T-cell (primary cell): Measurements from ENCODE around the gene KCTD8. TPM values are rescaled to one million over a fixed set of nuclear protein-coding genes. Genes with fewer than 3 reads are reported as not detected.

ENCODE experiments used
- ATAC-seq, 4 experiments: fragments of 200-7000 bp in 3 of 4; fragments of 150-1000 bp in 1 of 4; cut with Tn5 transposase; replicated peaks in 1 of 4; 1 replicate in 3 of 4; 2 replicates in 1 of 4; pipeline ENCODE4 v1.10.0; 2021; ENCODE audit warnings: moderate library complexity in 3 of 4, mild to moderate bottlenecking in 2 of 4, moderate number of reproducible peaks in 1 of 4
- CTCF ChIA-PET, 2 donors: fragments of 300-600 bp; sonication (Branson Sonifier 250); formaldehyde crosslinking; loops; one replicate each; lab custom pipeline; 2022; ENCODE audit warnings: antibody characterized with exemption in 2 of 2; lab: Charles Lee
- POLR2A ChIA-PET, 2 donors: fragments of 300-600 bp; sonication (Branson Sonifier 250); formaldehyde crosslinking; loops; one replicate each; lab custom pipeline; 2022; ENCODE audit warnings: antibody characterized with exemption in 2 of 2; lab: Charles Lee
- DNase-seq, 35 experiments: peaks; one replicate each; pipeline versions ENCODE4 v3.0.0 to v3.0.0-alpha.2; 2013 to 2023
- H3K27ac ChIP-seq: one replicate; pipeline ENCODE4 v1.5.1; 2013; ENCODE audit warnings: low read length
- H3K27me3 ChIP-seq, 2 experiments: replicated peaks in 1 of 2; 1 replicate in 1 of 2; 2 replicates in 1 of 2; pipeline versions ENCODE4 v1.6.1 to v1.7.0; 2013; ENCODE audit warnings: low read length in 1 of 2, mixed read lengths in 1 of 2; ENCODE audit not compliant: control insufficient read depth in 2 of 2, insufficient read depth in 2 of 2; ENCODE audit errors: extremely low read depth in 1 of 2
- H3K36me3 ChIP-seq, 2 donors: 1 replicate in 1 of 2; 2 replicates in 1 of 2; pipeline versions ENCODE4 v1.6.1 to v1.7.0; 2013; ENCODE audit warnings: low read length in 1 of 2; ENCODE audit not compliant: control insufficient read depth in 2 of 2, insufficient read depth in 1 of 2; ENCODE audit errors: extremely low read depth in 1 of 2
- H3K4me1 ChIP-seq, 2 experiments: 1 replicate in 1 of 2; 2 replicates in 1 of 2; pipeline versions ENCODE4 v1.6.1 to v1.7.0; 2013; ENCODE audit warnings: low read length in 2 of 2, mixed read lengths in 1 of 2; ENCODE audit not compliant: insufficient read depth in 2 of 2, control insufficient read depth in 1 of 2; ENCODE audit errors: extremely low read depth in 1 of 2
- H3K4me3 ChIP-seq, 2 donors: 1 replicate in 1 of 2; 2 replicates in 1 of 2; pipeline versions ENCODE4 v1.5.1 to v1.7.0; 2013; ENCODE audit warnings: mild to moderate bottlenecking in 2 of 2, low read length in 1 of 2, moderate library complexity in 1 of 2; ENCODE audit not compliant: control insufficient read depth in 1 of 2; ENCODE audit errors: extremely low read depth in 1 of 2
- H3K9me3 ChIP-seq: 2 replicates; pipeline ENCODE4 v1.7.0; 2013
- H3K27ac Mint-ChIP-seq, 2 donors: one replicate each; pipeline ENCODE4 v1.8.0; 2020 to 2021; ENCODE audit warnings: mild to moderate bottlenecking in 2 of 2, mixed read lengths in 2 of 2
- H3K27me3 Mint-ChIP-seq, 2 donors: one replicate each; pipeline ENCODE4 v1.8.0; 2021 to 2022; ENCODE audit warnings: mixed read lengths in 2 of 2
- H3K36me3 Mint-ChIP-seq: one replicate; pipeline ENCODE4 v1.8.0; 2021; ENCODE audit warnings: mixed read lengths
- H3K4me1 Mint-ChIP-seq, 3 donors: one replicate each; pipeline ENCODE4 v1.8.0; 2020 to 2022; ENCODE audit warnings: mixed read lengths in 3 of 3, mild to moderate bottlenecking in 1 of 3
- H3K4me3 Mint-ChIP-seq, 3 donors: one replicate each; pipeline ENCODE4 v1.8.0; 2020 to 2022; ENCODE audit warnings: mild to moderate bottlenecking in 3 of 3, mixed read lengths in 3 of 3, moderate library complexity in 3 of 3
- H3K9me3 Mint-ChIP-seq, 3 donors: one replicate each; pipeline ENCODE4 v1.8.0; 2020 to 2022; ENCODE audit warnings: mixed read lengths in 3 of 3
- WGBS: methylation state at CpG from one replicate; pipeline ENCODE4 v1.1.5; 2013; ENCODE audit warnings: missing lambda C conversion rate; ENCODE audit not compliant: insufficient coverage; 5-methylcytosine and 5-hydroxymethylcytosine counted together
- total RNA-seq, 35 experiments: library from RNA in 6 of 35; stranded (reverse) in 6 of 35; fragments of 120-200 nt in 1 of 35; gene quantifications; one replicate each; pipeline versions ENCODE4 v1.2.1 to v1.2.4 and lab custom pipeline; 2013 to 2026

Gene KCTD8
- total RNA-seq (not detected), total RNA-seq (lab: John Stamatoyannopoulos, UW) (0 to 0.13 (median 0) reads per million in 29 experiments)
- total RNA-seq (2013), result not detected

DNA sequence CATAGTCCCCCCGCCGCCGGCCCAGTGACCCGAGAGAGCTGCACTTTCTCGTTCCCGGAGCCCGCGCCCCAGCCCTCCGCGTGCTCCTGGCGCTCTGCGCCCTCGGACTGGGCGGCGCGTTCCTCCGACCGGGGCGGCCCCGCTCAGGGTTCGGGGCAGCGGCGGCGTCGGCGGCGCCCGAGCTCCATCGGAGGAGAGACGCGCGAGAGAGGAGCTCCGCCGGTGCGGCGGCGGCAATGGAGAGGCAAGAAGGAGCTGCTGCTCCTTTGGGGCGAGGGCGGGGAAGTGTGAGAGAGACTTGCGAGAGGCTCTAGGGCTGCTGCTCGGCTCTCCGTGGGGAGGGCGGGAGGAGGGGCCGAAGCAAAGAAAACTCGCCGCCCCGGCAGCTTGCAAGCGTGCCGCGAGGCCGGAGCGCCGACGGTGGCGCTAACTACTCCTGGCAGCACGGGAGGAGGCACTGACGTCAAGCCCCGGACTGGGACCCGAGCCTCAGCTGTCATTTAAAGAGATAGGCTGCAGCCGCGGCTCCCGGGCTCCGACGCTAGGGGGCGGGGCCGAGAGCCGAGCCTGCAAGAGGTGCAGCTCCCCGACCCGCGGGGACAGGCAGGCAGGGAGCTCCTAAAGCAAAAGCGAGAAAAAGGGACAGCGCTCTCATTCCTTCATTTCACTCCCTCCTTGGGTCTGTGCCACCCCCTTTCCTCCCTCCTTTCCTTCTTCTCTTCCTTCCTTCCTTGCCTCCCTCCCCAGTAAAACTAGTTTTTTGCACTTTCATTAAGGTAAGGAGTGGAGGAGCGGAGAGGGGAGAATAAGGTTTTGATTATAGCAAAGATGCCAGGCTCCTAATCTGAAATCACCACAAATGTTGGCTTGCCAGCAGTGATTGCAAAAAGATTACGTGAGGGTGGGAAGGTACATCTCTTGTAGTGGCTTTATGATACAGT, at the start of gene KCTD8:
TSS of gene KCTD8 (minus strand) at position 289 of the 941 bp plus-strand sequence.
- Histone ChIP-seq H3K27me3 (peaks cover 10 to 24% of the 10 kb centered on the region in 2 experiments), H3K4me3 (peak within 1 kb of the TSS; percentile 26 to 57), H3K9me3 (no peaks in the 10 kb centered on the region), H3K36me3 (no peaks in the 10 kb centered on the region), H3K4me1 (peaks cover 0 to 17% of the 10 kb centered on the region in 2 experiments), H3K27ac (no peak within 1 kb of the TSS)
- Mint-ChIP-seq H3K4me1 (peaks cover 13 to 15% (median 14%) of the 10 kb centered on the region in 3 donors), H3K27ac (no peak within 1 kb of the TSS), H3K4me3 (peak within 1 kb of the TSS; percentile 56 to 80 (median 70)), H3K9me3 (no peaks in the 10 kb centered on the region), H3K27me3 (peaks cover 35 to 48% of the 10 kb centered on the region in 2 donors), H3K36me3 (no peaks in the 10 kb centered on the region)
- ATAC-seq (peak; percentile 52 to 74 (median 60)), DNase-seq (peak in 25 of 35 experiments; percentile 2 to 34 (median 12))
- ChIA-PET POLR2A (no interaction called here), CTCF (interaction anchor here in 1 of 2 donors (0.6 to 1.1 kb wide), 2 partner anchors 13 to 23 kb away, joined by 3 read pairs; no protein-coding TSS in a partner anchor)
- WGBS, result 3% methylated on average over 65 of the region's 74 CpGs

DNA sequence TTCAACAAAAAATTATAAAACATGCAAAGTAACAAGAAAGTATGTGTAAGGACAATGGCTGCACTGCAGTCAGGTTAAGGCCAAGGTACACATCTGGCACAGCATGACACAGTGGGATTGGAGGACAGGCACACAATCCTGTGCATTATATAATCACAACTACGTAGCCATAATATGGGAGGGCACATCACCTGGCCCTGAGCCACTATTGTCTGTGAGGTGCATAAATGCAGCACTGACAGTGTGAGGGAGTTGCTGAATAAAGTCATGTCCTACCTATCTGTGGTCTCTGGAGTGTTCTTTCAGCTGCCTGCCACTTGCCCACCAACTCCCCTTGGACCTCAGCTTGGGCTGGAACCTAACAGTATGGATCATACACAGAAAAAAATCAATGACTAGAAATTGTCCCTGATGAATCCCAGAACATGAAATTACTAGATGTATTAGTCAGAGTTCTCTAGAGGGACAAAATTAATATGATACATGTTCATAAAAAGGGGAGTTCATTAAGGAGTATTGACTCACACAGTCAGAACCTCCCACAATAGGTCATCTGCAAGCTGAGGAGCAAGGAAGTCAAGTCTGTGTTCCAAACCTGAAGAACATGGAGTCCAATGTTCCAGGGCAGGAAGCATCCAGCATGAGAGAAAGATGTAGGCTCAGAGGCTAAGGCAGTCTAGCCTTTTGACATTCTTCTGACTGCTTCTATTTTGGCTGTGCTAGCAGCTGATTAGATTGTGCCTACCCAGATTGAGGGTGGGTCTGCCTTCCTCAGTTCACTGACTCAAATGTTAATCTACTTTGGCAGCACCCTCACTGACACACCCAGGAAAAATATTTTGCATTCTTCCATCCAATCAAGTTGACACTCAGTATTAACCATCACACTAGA, 46.4 kb upstream of the KCTD8 start:
- no peaks in the 10 kb centered on the region for H3K9me3 ChIP-seq
- H3K4me1 ChIP-seq, result no peaks in the 10 kb centered on the region
- no peak overlapping the region for H3K27ac Mint-ChIP-seq
- no peak overlapping the region for H3K4me3 ChIP-seq
- ChIA-PET CTCF (no interaction called here), POLR2A (interaction anchor here in 1 of 2 donors (0.6 kb wide), 1 partner anchor 17 kb away, joined by 3 read pairs; no protein-coding TSS in a partner anchor)
- H3K36me3 Mint-ChIP-seq, result no peaks in the 10 kb centered on the region
- H3K9me3 Mint-ChIP-seq, result peaks cover 0 to 5% (median 1%) of the 10 kb centered on the region in 3 donors
- no peak overlapping the region for H3K4me3 Mint-ChIP-seq
- H3K27ac ChIP-seq, result no peak overlapping the region
- WGBS, result no CpG with 5 or more reads among the region's 1 CpG
- H3K36me3 ChIP-seq, result no peaks in the 10 kb centered on the region
- no peaks in the 10 kb centered on the region for H3K4me1 Mint-ChIP-seq
- no peaks in the 10 kb centered on the region for H3K27me3 Mint-ChIP-seq
- no peaks in the 10 kb centered on the region for H3K27me3 ChIP-seq
- DNase-seq, result no peak
- no peak for ATAC-seq

DNA sequence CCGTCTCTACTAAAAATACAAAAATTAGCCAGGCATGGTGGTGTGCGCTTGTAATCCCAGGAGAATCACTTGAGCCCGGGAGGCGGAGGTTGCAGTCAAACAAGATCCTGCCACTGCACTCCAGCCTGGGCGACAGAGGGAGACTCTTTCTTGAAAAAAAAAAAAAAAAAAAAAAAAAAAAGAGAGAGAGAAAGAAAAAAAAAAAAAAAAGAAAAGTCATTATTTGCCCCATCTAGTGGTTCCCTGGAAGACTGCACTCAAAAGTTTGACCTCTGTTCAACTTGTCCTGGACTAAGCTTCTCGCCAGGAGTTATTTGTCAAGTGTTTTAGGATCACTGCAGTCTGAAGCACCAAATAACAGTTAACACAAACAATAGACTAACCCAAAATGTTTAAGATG, 45.3 kb upstream of the KCTD8 start:
- H3K4me3 Mint-ChIP-seq, result no peak overlapping the region

DNA sequence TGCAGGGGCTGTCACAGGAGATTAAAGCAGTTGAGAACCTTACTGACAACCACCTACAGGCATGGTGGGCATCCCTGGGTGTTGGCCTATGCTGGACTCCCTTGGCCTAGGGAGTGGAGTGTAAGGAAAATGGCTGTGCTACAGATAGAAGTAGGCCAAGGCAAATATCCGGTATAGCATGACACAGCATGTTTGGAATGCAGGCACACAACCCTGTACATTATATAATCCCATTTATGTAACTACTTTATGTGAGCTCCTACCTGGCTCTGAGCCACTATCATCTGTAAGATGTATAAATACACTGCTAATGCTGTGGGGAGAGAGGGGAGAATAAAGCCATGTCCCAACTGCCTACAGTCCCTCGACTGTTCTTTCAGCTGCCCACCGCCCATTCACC, 38.7 kb upstream of the KCTD8 start:
- no peaks in the 10 kb centered on the region for H3K4me1 Mint-ChIP-seq
- no peaks in the 10 kb centered on the region for H3K36me3 Mint-ChIP-seq
- H3K4me3 Mint-ChIP-seq, result no peak overlapping the region
- no peaks in the 10 kb centered on the region for H3K9me3 ChIP-seq
- POLR2A ChIA-PET, result no interaction called here
- H3K27ac ChIP-seq, result no peak overlapping the region
- peaks cover 0 to 4% of the 10 kb centered on the region in 2 experiments for H3K27me3 ChIP-seq
- whole genome bisulfite sequencing, result 85% methylated on average over 2 of the region's 3 CpGs
- no peak overlapping the region for H3K4me3 ChIP-seq
- no peak for ATAC-seq
- H3K27ac Mint-ChIP-seq, result no peak overlapping the region
- peaks cover 5 to 7% (median 7%) of the 10 kb centered on the region in 3 donors for H3K9me3 Mint-ChIP-seq
- no peaks in the 10 kb centered on the region for H3K36me3 ChIP-seq
- DNase-seq, result no peak
- H3K4me1 ChIP-seq, result no peaks in the 10 kb centered on the region
- CTCF ChIA-PET, result no interaction called here
- no peaks in the 10 kb centered on the region for H3K27me3 Mint-ChIP-seq

More for the DNA sequence above, 45.3 kb upstream of the KCTD8 start:
- H3K4me3 ChIP-seq, result no peak overlapping the region
- no peaks in the 10 kb centered on the region for H3K4me1 ChIP-seq
- CTCF ChIA-PET, result no interaction called here
- Mint-ChIP-seq H3K9me3 (no peaks in the 10 kb centered on the region), H3K27me3 (no peaks in the 10 kb centered on the region), H3K36me3 (no peaks in the 10 kb centered on the region), H3K27ac (no peak overlapping the region), H3K4me1 (no peaks in the 10 kb centered on the region)
- no peak overlapping the region for H3K27ac ChIP-seq
- no peak for DNase-seq
- no peaks in the 10 kb centered on the region for H3K36me3 ChIP-seq
- POLR2A ChIA-PET, result no interaction called here
- H3K9me3 ChIP-seq, result no peaks in the 10 kb centered on the region
- ATAC-seq, result no peak
- no peaks in the 10 kb centered on the region for H3K27me3 ChIP-seq
- no CpG with 5 or more reads among the region's 6 CpGs for WGBS

DNA sequence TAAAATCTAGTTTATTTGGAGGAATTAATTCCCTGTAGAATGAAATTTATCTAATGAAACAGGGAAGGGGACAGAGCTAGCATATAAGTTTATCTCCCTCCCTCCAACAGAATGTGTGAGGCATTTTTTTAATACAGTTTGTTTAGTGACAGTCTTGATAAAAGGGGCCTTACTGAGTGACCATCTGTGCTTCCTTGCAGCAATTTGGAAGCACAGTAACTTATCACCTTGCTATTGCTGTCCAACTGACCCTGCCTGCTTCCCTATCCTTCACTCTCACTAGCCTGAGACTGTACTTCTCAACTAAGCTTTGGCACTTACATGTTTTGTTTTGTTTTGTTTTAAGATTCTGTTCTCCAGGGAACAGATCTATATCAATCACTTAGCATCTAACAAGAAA, 31.1 kb upstream of the KCTD8 start:
- Histone ChIP-seq H3K27me3 (no peaks in the 10 kb centered on the region), H3K9me3 (no peaks in the 10 kb centered on the region), H3K4me3 (no peak overlapping the region), H3K27ac (no peak overlapping the region), H3K4me1 (no peaks in the 10 kb centered on the region), H3K36me3 (no peaks in the 10 kb centered on the region)
- H3K36me3 Mint-ChIP-seq, result no peaks in the 10 kb centered on the region
- DNase-seq (no peak), ATAC-seq (no peak)
- no peak overlapping the region for H3K4me3 Mint-ChIP-seq
- POLR2A ChIA-PET, result no interaction called here
- CTCF ChIA-PET, result no interaction called here
- no peak overlapping the region for H3K27ac Mint-ChIP-seq
- no peaks in the 10 kb centered on the region for H3K4me1 Mint-ChIP-seq
- H3K9me3 Mint-ChIP-seq, result peaks cover 3 to 10% (median 9%) of the 10 kb centered on the region in 3 donors
- no peaks in the 10 kb centered on the region for H3K27me3 Mint-ChIP-seq

DNA sequence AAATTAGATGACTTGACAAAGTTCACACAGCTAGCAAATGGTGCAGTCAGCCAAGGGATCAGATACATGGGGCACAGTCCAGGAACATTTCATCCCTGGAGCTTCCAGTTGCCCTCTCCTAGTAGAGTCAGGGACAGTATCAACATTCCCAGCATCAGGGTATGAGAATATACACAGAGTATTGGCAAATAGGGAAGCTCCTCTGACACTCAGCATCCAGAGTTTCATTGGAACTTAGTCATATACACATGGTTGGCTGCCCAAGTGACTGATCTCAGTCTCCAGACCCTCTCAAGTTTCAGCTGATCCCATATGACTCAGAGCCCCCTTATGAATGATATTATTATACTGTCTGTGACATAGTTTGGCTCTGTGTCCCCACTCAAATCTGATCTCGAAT, 13.7 kb upstream of the KCTD8 start:
- H3K27ac Mint-ChIP-seq, result no peak overlapping the region
- Histone ChIP-seq H3K27me3 (no peaks in the 10 kb centered on the region), H3K4me1 (no peaks in the 10 kb centered on the region), H3K36me3 (no peaks in the 10 kb centered on the region), H3K4me3 (no peak overlapping the region), H3K27ac (no peak overlapping the region), H3K9me3 (no peaks in the 10 kb centered on the region)
- H3K4me1 Mint-ChIP-seq, result no peaks in the 10 kb centered on the region
- ChIA-PET POLR2A (no interaction called here), CTCF (interaction anchor here in 1 of 2 donors (0.6 kb wide), 1 partner anchor 13 kb away, joined by 3 read pairs; the partner anchor contains the start of gene KCTD8)
- DNase-seq (no peak), ATAC-seq (no peak)
- no CpG with 5 or more reads among the region's 1 CpG for WGBS
- no peaks in the 10 kb centered on the region for H3K36me3 Mint-ChIP-seq
- no peak overlapping the region for H3K4me3 Mint-ChIP-seq
- peaks cover 0 to 4% (median 0%) of the 10 kb centered on the region in 3 donors for H3K9me3 Mint-ChIP-seq
- H3K27me3 Mint-ChIP-seq, result no peaks in the 10 kb centered on the region
